Vagina (tissue), 2 donors: Measurements from ENCODE around the gene PARPBP.

Source experiments
- POLR2A ChIP-seq, 2 donors: fragments of 450-650 bp; IDR thresholded peaks; one replicate each; pipeline ENCODE4 v1.6.1; 2017; ENCODE audit warnings: antibody characterized with exemption in 2 of 2, mild to moderate bottlenecking in 2 of 2, moderate library complexity in 2 of 2
- POLR2AphosphoS5 ChIP-seq, 2 donors: sonication (generic); formaldehyde crosslinking; IDR thresholded peaks; one replicate each; pipeline ENCODE4 v1.9.0; 2017; ENCODE audit warnings: antibody characterized with exemption in 2 of 2, mild to moderate bottlenecking in 2 of 2, low read depth in 1 of 2; ENCODE audit not compliant: insufficient read depth in 1 of 2
- TF ChIP-seq, protein P1 (sequence below), 3 experiments: fragments of 450-650 bp in 2 of 3; fragments of 200-600 bp in 1 of 3; sonication (generic) in 1 of 3; IDR thresholded peaks; one replicate each; pipeline ENCODE4 v1.5.1; 2017 to 2019; ENCODE audit warnings: antibody characterized with exemption in 3 of 3, mild to moderate bottlenecking in 2 of 3, moderate library complexity in 2 of 3

- TF ChIP-seq, protein P1, sequence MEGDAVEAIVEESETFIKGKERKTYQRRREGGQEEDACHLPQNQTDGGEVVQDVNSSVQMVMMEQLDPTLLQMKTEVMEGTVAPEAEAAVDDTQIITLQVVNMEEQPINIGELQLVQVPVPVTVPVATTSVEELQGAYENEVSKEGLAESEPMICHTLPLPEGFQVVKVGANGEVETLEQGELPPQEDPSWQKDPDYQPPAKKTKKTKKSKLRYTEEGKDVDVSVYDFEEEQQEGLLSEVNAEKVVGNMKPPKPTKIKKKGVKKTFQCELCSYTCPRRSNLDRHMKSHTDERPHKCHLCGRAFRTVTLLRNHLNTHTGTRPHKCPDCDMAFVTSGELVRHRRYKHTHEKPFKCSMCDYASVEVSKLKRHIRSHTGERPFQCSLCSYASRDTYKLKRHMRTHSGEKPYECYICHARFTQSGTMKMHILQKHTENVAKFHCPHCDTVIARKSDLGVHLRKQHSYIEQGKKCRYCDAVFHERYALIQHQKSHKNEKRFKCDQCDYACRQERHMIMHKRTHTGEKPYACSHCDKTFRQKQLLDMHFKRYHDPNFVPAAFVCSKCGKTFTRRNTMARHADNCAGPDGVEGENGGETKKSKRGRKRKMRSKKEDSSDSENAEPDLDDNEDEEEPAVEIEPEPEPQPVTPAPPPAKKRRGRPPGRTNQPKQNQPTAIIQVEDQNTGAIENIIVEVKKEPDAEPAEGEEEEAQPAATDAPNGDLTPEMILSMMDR (IDR thresholded peaks at IDR 0.05), result no peak
- TF ChIP-seq POLR2A (IDR thresholded peaks at IDR 0.05), result no peak
- TF ChIP-seq POLR2AphosphoS5 (IDR thresholded peaks at IDR 0.05; ENCODE audit: insufficient read depth in 1 of 2, low read depth in 1 of 2), result no peak
These were observed 5.8 kb upstream of the PARPBP start for GRCh38 chr12:102114212-102114611.
